Neural cell (in vitro differentiated cells): ENCODE data around the gene SLC38A7. TPM values are rescaled to one million over a fixed set of nuclear protein-coding genes. Genes with fewer than 3 reads are reported as not detected.

ENCODE experiments used
- H2AFZ ChIP-seq: fragments of 200-600, 300-800 bp; sonication (generic), shearing (Covaris generic); 2 replicates; pipeline ENCODE4 v1.6.0; 2014; ENCODE audit warnings: low read depth, mild to moderate bottlenecking, antibody characterized with exemption, low read length, moderate library complexity
- H3F3A ChIP-seq: fragments of 200-600 bp; shearing (Covaris generic); 2 replicates; pipeline ENCODE4 v1.6.1; 2016; ENCODE audit warnings: mild to moderate bottlenecking, moderate library complexity, mixed read lengths, antibody characterized with exemption, low read length; ENCODE audit not compliant: insufficient read depth, poor library complexity, severe bottlenecking
- H3K27ac ChIP-seq: fragments of 200-600, 300-800 bp; sonication (generic), shearing (Covaris generic); 2 replicates; pipeline ENCODE4 v1.5.1; 2014; ENCODE audit warnings: mild to moderate bottlenecking, low read length, moderate library complexity
- H3K27me3 ChIP-seq: fragments of 300-800, 200-600 bp; sonication (generic), shearing (Covaris generic); 2 replicates; pipeline ENCODE4 v1.6.0; 2014; ENCODE audit warnings: mild to moderate bottlenecking, low read depth, low read length, moderate library complexity; ENCODE audit not compliant: insufficient read depth
- H3K36me3 ChIP-seq: fragments of 300-800, 200-600 bp; sonication (generic), shearing (Covaris generic); 2 replicates; pipeline ENCODE4 v1.5.1; 2014; ENCODE audit warnings: mild to moderate bottlenecking, antibody characterized with exemption, low read length, moderate library complexity; ENCODE audit not compliant: insufficient read depth
- H3K4me2 ChIP-seq: fragments of 300-800, 200-600 bp; sonication (generic), shearing (Covaris generic); 2 replicates; pipeline ENCODE4 v1.6.0; 2014; ENCODE audit warnings: mild to moderate bottlenecking, low read length
- H3K4me3 ChIP-seq: fragments of 300-800, 200-600 bp; sonication (generic), shearing (Covaris generic); 2 replicates; pipeline ENCODE4 v1.5.1; 2014; ENCODE audit warnings: mild to moderate bottlenecking, low read length, moderate library complexity
- H3K79me2 ChIP-seq: fragments of 200-600 bp; shearing (Covaris generic); replicated peaks from 2 replicates; pipeline ENCODE4 v1.6.0; 2014; ENCODE audit warnings: mild to moderate bottlenecking, low read length, moderate library complexity; ENCODE audit not compliant: insufficient read depth
- H3K9ac ChIP-seq: fragments of 300-800, 200-600 bp; sonication (generic), shearing (Covaris generic); 2 replicates; pipeline ENCODE4 v1.6.1; 2016; ENCODE audit warnings: mild to moderate bottlenecking, low read length, mixed read lengths
- H3K9me2 ChIP-seq: fragments of 200-600 bp; shearing (Covaris generic); 2 replicates; pipeline ENCODE4 v1.6.1; 2016; ENCODE audit warnings: mild to moderate bottlenecking, low read length, mixed read lengths; ENCODE audit not compliant: insufficient read depth
- H3K9me3 ChIP-seq: fragments of 200-600, 300-800 bp; sonication (generic), shearing (Covaris generic); 2 replicates; pipeline ENCODE4 v1.6.1; 2016; ENCODE audit warnings: mild to moderate bottlenecking, mixed run types, low read length, moderate library complexity, mixed read lengths
- H4K20me1 ChIP-seq: fragments of 200-600 bp; shearing (Covaris generic); 2 replicates; pipeline ENCODE4 v1.6.1; 2016; ENCODE audit warnings: mild to moderate bottlenecking, mixed run types; ENCODE audit not compliant: insufficient read depth
- CTCF ChIP-seq: fragments of 450-650 bp; IDR thresholded peaks from 2 replicates; pipeline ENCODE4 v1.5.1; 2014; ENCODE audit warnings: antibody characterized with exemption, mild to moderate bottlenecking, moderate library complexity; ENCODE audit not compliant: poor library complexity, severe bottlenecking
- EP300 ChIP-seq: fragments of 450-650 bp; conservative IDR thresholded peaks from 2 replicates; pipeline ENCODE4 v1.6.1; 2014; ENCODE audit warnings: antibody characterized with exemption, mild to moderate bottlenecking, moderate library complexity; ENCODE audit not compliant: poor library complexity, severe bottlenecking
- EZH2 ChIP-seq: fragments of 200-600, 300-800 bp; shearing (Covaris generic), sonication (generic); IDR thresholded peaks from 2 replicates; pipeline ENCODE4 v1.6.1; 2014; ENCODE audit warnings: antibody characterized with exemption, low read length, borderline replicate concordance, mild to moderate bottlenecking; ENCODE audit not compliant: insufficient read depth, poor library complexity, severe bottlenecking
- MXI1 ChIP-seq: fragments of 450-650 bp; conservative IDR thresholded peaks from 2 replicates; pipeline ENCODE4 v1.6.1; 2014; ENCODE audit warnings: antibody characterized with exemption, mild to moderate bottlenecking; ENCODE audit not compliant: poor library complexity, severe bottlenecking
- POLR2AphosphoS5 ChIP-seq: IDR thresholded peaks from 2 replicates; pipeline ENCODE4 v1.6.1; 2012
- RAD21 ChIP-seq: fragments of 450-650 bp; conservative IDR thresholded peaks from 2 replicates; pipeline ENCODE4 v1.6.1; 2014; ENCODE audit warnings: antibody characterized with exemption, mild to moderate bottlenecking, moderate library complexity
- REST ChIP-seq: IDR thresholded peaks from 2 replicates; pipeline ENCODE4 v1.6.1; 2012; ENCODE audit warnings: borderline replicate concordance
- SMC3 ChIP-seq: fragments of 450-650 bp; conservative IDR thresholded peaks from 2 replicates; pipeline ENCODE4 v1.6.1; 2014; ENCODE audit warnings: antibody characterized with exemption, mild to moderate bottlenecking, moderate library complexity; ENCODE audit not compliant: poor library complexity
- TAF1 ChIP-seq: IDR thresholded peaks from 2 replicates; pipeline ENCODE4 v1.6.1; 2012; ENCODE audit warnings: low read depth
- polyA minus RNA-seq: library from RNA; depleted of rRNA, polyadenylated mRNA; stranded (reverse); fragments of >200 nt; gene quantifications from 2 replicates; pipeline ENCODE4 v1.2.3, GENCODE V29; 2014
- polyA plus RNA-seq: library from polyadenylated mRNA; depleted of rRNA; stranded (reverse); fragments of >200 nt; gene quantifications from 2 replicates; pipeline ENCODE4 v1.2.3, GENCODE V29; 2014

SLC38A7 gene
- polyA plus RNA-seq (9.8 and 10.2 TPM in 2 replicates), polyA minus RNA-seq (35.3 and 47.0 TPM in 2 replicates)

GRCh38 chr16:58684354-58685083 lies at the start of gene SLC38A7:
SLC38A7 (minus strand) TSS chr16:58684770; CDS start chr16:58680126, 4,644 bp downstream.
- Histone ChIP-seq H3K79me2 (peaks cover 4% of the 10 kb centered on the region), H3K9me2 (no peaks in the 10 kb centered on the region), H3K36me3 (no peaks in the 10 kb centered on the region), H3K27ac (peak within 1 kb of the TSS; percentile 47), H3F3A (no peaks in the 10 kb centered on the region), H3K4me2 (peak within 1 kb of the TSS; percentile 98), H3K4me3 (peak within 1 kb of the TSS; percentile 99), H3K9me3 (no peaks in the 10 kb centered on the region), H4K20me1 (no peaks in the 10 kb centered on the region), H3K27me3 (no peaks in the 10 kb centered on the region), H3K9ac (peak within 1 kb of the TSS; percentile 92), H2AFZ (peak within 1 kb of the TSS; percentile 98)
- TF ChIP-seq POLR2AphosphoS5 = peak; percentile 91
- peak; percentile 13 for TF ChIP-seq EP300
- no peak for TF ChIP-seq CTCF
- peak; percentile 20 for TF ChIP-seq RAD21
- no peak for TF ChIP-seq REST
- TF ChIP-seq SMC3 = peak; percentile 32
- peak; percentile 45 for TF ChIP-seq TAF1
- peak; percentile 76 for TF ChIP-seq MXI1
- TF ChIP-seq EZH2 = no peak

GRCh38 chr16:58733671-58734458 lies 49.3 kb upstream of the SLC38A7 start, which contains the start of gene GOT2:
GOT2 (minus strand) TSS chr16:58734316; CDS start chr16:58734228, 88 bp downstream.
- Histone ChIP-seq H3K9ac (peak within 1 kb of the TSS; percentile 88), H3K9me3 (no peaks in the 10 kb centered on the region), H3K4me2 (peak within 1 kb of the TSS; percentile 96), H3K27me3 (no peaks in the 10 kb centered on the region), H3K9me2 (no peaks in the 10 kb centered on the region), H3K36me3 (no peaks in the 10 kb centered on the region), H3K27ac (peak within 1 kb of the TSS; percentile 72), H3K4me3 (peak within 1 kb of the TSS; percentile 98), H3K79me2 (peaks cover 28% of the 10 kb centered on the region), H4K20me1 (no peaks in the 10 kb centered on the region), H2AFZ (peak within 1 kb of the TSS; percentile 95), H3F3A (no peaks in the 10 kb centered on the region)
- TF ChIP-seq RAD21 (peak; percentile 43), MXI1 (peak; percentile 75), EZH2 (no peak), POLR2AphosphoS5 (peak; percentile 93), EP300 (peak; percentile 26), REST (no peak), CTCF (peak; percentile 96), SMC3 (peak; percentile 57), TAF1 (peak; percentile 63)
